PC-9 (cell line): Measurements from ENCODE around the gene BTK.

Experiments
- CTCF ChIP-seq: fragments of 200-600 bp; sonication (generic); conservative IDR thresholded peaks from 2 replicates; pipeline ENCODE4 v1.6.1; 2017; ENCODE audit warnings: mixed run types, antibody characterized with exemption, mild to moderate bottlenecking, moderate library complexity
- EZH2 ChIP-seq: fragments of 200-600 bp; sonication (generic); IDR thresholded peaks from 2 replicates; pipeline ENCODE4 v1.8.0; 2017; ENCODE audit warnings: antibody characterized with exemption, low read depth

- TF ChIP-seq CTCF, result no peak
- TF ChIP-seq EZH2, result no peak
Observed at GRCh38 chrX:101399825-101400224, 13.8 kb upstream of the BTK start.
